GM23338 (cell line): ENCODE measurements around the gene SVOPL. TPM values are rescaled to one million over a fixed set of nuclear protein-coding genes. Genes with fewer than 3 reads are reported as not detected.

Experiments
- ATAC-seq: fragments of 200-7000 bp; cut with Tn5 transposase; 3 replicates; pipeline ENCODE4 v1.9.1; 2020
- DNase-seq: peaks from one replicate; pipeline ENCODE4 v3.0.0-alpha.2; 2015; ENCODE audit warnings: low spot score
- H2AFZ ChIP-seq: fragments of 200-600 bp; sonication (generic); 2 replicates; pipeline ENCODE4 v1.8.0; 2016; ENCODE audit warnings: antibody characterized with exemption, mild to moderate bottlenecking, moderate library complexity
- H3F3A ChIP-seq: fragments of 200-600 bp; sonication (generic); replicated peaks from 2 replicates; pipeline ENCODE4 v1.8.0; 2017; ENCODE audit warnings: antibody characterized with exemption, mixed run types, low read depth
- H3K27ac ChIP-seq: fragments of 200-600 bp; sonication (generic); 2 replicates; pipeline ENCODE4 v1.6.1; 2016; ENCODE audit warnings: low read depth
- H3K27me3 ChIP-seq: fragments of 200-600 bp; sonication (generic); 2 replicates; pipeline ENCODE4 v1.8.0; 2016; ENCODE audit warnings: mild to moderate bottlenecking, mixed run types, moderate library complexity; ENCODE audit not compliant: insufficient read depth
- H3K36me3 ChIP-seq: fragments of 200-600 bp; sonication (generic); 2 replicates; pipeline ENCODE4 v1.8.0; 2016; ENCODE audit warnings: mild to moderate bottlenecking; ENCODE audit not compliant: insufficient read depth
- H3K4me1 ChIP-seq: fragments of 200-600 bp; sonication (generic); 2 replicates; pipeline ENCODE4 v1.8.0; 2016; ENCODE audit warnings: mild to moderate bottlenecking, moderate library complexity; ENCODE audit not compliant: insufficient read depth
- H3K4me2 ChIP-seq: fragments of 200-600 bp; sonication (generic); 2 replicates; pipeline ENCODE4 v1.7.1; 2017; ENCODE audit warnings: mixed run types
- H3K4me3 ChIP-seq: fragments of 200-600 bp; sonication (generic); 2 replicates; pipeline ENCODE4 v1.6.1; 2016; ENCODE audit warnings: mixed run types
- H3K79me2 ChIP-seq: fragments of 200-600 bp; sonication (generic); replicated peaks from 2 replicates; pipeline ENCODE4 v1.8.0; 2017; ENCODE audit warnings: mild to moderate bottlenecking; ENCODE audit not compliant: insufficient read depth
- H3K9me2 ChIP-seq: fragments of 200-600 bp; sonication (generic); 2 replicates; pipeline ENCODE4 v1.8.0; 2017; ENCODE audit not compliant: insufficient read depth
- H4K20me1 ChIP-seq: fragments of 200-600 bp; sonication (generic); replicated peaks from 2 replicates; pipeline ENCODE4 v1.8.0; 2017; ENCODE audit warnings: mild to moderate bottlenecking; ENCODE audit not compliant: insufficient read depth
- H3K27ac Mint-ChIP-seq: 2 replicates; pipeline ENCODE4 v1.8.0; 2020; ENCODE audit warnings: inconsistent platforms, mild to moderate bottlenecking, moderate library complexity, mixed read lengths
- H3K27me3 Mint-ChIP-seq: 3 replicates; pipeline ENCODE4 v1.8.0; 2022; ENCODE audit warnings: low read depth, mild to moderate bottlenecking, moderate library complexity, mixed read lengths, inconsistent platforms; ENCODE audit not compliant: insufficient read depth, poor library complexity
- H3K36me3 Mint-ChIP-seq: 3 replicates; pipeline ENCODE4 v1.8.0; 2021; ENCODE audit warnings: low read depth, mild to moderate bottlenecking, inconsistent platforms, moderate library complexity, mixed read lengths
- H3K4me1 Mint-ChIP-seq: 3 replicates; pipeline ENCODE4 v1.8.0; 2020; ENCODE audit warnings: mild to moderate bottlenecking, inconsistent platforms, mixed read lengths
- H3K4me3 Mint-ChIP-seq: 3 replicates; pipeline ENCODE4 v1.8.0; 2021; ENCODE audit warnings: moderate library complexity, mild to moderate bottlenecking, inconsistent platforms, mixed read lengths
- H3K9me3 Mint-ChIP-seq: 3 replicates; pipeline ENCODE4 v1.8.0; 2020; ENCODE audit warnings: moderate library complexity, mild to moderate bottlenecking, inconsistent platforms, mixed read lengths
- EZH2 ChIP-seq: fragments of 200-600 bp; sonication (generic); IDR thresholded peaks from one replicate; pipeline ENCODE4 v1.8.0; 2017; ENCODE audit warnings: antibody characterized with exemption, mild to moderate bottlenecking, low read depth; ENCODE audit not compliant: unreplicated experiment
- JUNB ChIP-seq: IDR thresholded peaks from one replicate; pipeline ENCODE4 v1.6.1; 2016; ENCODE audit warnings: antibody characterized with exemption; ENCODE audit not compliant: unreplicated experiment
- NANOG ChIP-seq: IDR thresholded peaks from 2 replicates; pipeline ENCODE4 v1.6.1; 2016; ENCODE audit warnings: antibody characterized with exemption, borderline replicate concordance
- POLR2AphosphoS5 ChIP-seq: IDR thresholded peaks from 2 replicates; pipeline ENCODE4 v1.6.1; 2016; ENCODE audit warnings: antibody characterized with exemption, low read depth
- STAT1 ChIP-seq: IDR thresholded peaks from one replicate; pipeline ENCODE4 v1.6.1; 2016; ENCODE audit warnings: antibody characterized with exemption; ENCODE audit not compliant: unreplicated experiment
- ZNF114 ChIP-seq: fragments of 250-450 bp; sonication (Bioruptor Pico); IDR thresholded peaks from 2 replicates; pipeline ENCODE4 v1.5.0; 2020; ENCODE audit warnings: mild to moderate bottlenecking, moderate library complexity
- ZNF331 ChIP-seq: fragments of 250-450 bp; sonication (Bioruptor Pico); IDR thresholded peaks from 2 replicates; pipeline ENCODE4 v1.5.0; 2020; ENCODE audit warnings: low read depth, mild to moderate bottlenecking, moderate library complexity
- polyA plus RNA-seq: library from polyadenylated mRNA; unstranded; fragments of >200 nt; fragmentation: Nextera tagmentation; extraction: Ambion mirVana; gene quantifications from 2 replicates; pipeline ENCODE4 v1.2.1, GENCODE V29; 2016
- total RNA-seq: library from RNA; depleted of rRNA; stranded (reverse); fragments of >200 nt; shearing (Covaris generic); gene quantifications from 2 replicates; pipeline ENCODE4 v1.2.3, GENCODE V29; 2014
- TF ChIP-seq, protein P1 (sequence below): IDR thresholded peaks from one replicate; pipeline ENCODE4 v1.6.1; 2018; ENCODE audit warnings: antibody characterized with exemption; ENCODE audit not compliant: unreplicated experiment
- TF ChIP-seq, protein P2 (sequence below): IDR thresholded peaks from 2 replicates; pipeline ENCODE4 v1.6.1; 2016; ENCODE audit warnings: antibody characterized with exemption
- TF ChIP-seq, protein P3 (sequence below): fragments of 250-450 bp; sonication (Bioruptor Pico); IDR thresholded peaks from 2 replicates; pipeline ENCODE4 v1.5.0; 2020; ENCODE audit warnings: mild to moderate bottlenecking, moderate library complexity

Gene SVOPL
- total and polyA plus RNA-seq, 2 experiments from 2014 or later = 1.4 to 2.1 TPM

DNA sequence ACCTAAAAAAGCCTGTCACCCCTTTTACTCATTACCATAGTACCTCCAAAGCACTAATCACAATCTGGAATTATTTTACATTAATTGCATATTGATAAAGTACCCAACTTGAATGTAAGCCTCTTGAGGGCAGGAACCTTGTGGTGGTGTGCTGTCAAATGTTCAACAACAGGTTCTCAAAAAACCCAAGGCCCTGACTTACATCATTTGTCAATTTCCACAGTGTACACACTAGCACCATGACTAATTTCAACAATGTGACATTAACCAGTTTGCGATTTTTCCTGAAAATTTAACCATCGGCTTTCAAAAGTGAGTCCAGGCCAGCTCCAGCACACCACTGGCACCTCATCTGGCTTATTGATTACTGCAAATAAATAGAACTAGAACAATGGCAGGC lies 87.5 kb downstream of the SVOPL start:
- Histone ChIP-seq H3K27ac (no peak overlapping the region), H3K4me2 (no peak overlapping the region), H4K20me1 (no peaks in the 10 kb centered on the region), H2AFZ (no peak overlapping the region), H3K4me1 (no peaks in the 10 kb centered on the region), H3K36me3 (no peaks in the 10 kb centered on the region), H3K9me2 (no peaks in the 10 kb centered on the region), H3K79me2 (no peaks in the 10 kb centered on the region), H3K4me3 (no peak overlapping the region), H3K27me3 (no peaks in the 10 kb centered on the region), H3F3A (no peaks in the 10 kb centered on the region)
- Mint-ChIP-seq H3K4me1 (peaks cover 6% of the 10 kb centered on the region; the same call in 2 of the 3 replicates), H3K4me3 (no peak overlapping the region), H3K9me3 (no peaks in the 10 kb centered on the region), H3K36me3 (no peaks in the 10 kb centered on the region), H3K27me3 (peaks cover 4% of the 10 kb centered on the region), H3K27ac (no peak overlapping the region)
- TF ChIP-seq, protein P1, sequence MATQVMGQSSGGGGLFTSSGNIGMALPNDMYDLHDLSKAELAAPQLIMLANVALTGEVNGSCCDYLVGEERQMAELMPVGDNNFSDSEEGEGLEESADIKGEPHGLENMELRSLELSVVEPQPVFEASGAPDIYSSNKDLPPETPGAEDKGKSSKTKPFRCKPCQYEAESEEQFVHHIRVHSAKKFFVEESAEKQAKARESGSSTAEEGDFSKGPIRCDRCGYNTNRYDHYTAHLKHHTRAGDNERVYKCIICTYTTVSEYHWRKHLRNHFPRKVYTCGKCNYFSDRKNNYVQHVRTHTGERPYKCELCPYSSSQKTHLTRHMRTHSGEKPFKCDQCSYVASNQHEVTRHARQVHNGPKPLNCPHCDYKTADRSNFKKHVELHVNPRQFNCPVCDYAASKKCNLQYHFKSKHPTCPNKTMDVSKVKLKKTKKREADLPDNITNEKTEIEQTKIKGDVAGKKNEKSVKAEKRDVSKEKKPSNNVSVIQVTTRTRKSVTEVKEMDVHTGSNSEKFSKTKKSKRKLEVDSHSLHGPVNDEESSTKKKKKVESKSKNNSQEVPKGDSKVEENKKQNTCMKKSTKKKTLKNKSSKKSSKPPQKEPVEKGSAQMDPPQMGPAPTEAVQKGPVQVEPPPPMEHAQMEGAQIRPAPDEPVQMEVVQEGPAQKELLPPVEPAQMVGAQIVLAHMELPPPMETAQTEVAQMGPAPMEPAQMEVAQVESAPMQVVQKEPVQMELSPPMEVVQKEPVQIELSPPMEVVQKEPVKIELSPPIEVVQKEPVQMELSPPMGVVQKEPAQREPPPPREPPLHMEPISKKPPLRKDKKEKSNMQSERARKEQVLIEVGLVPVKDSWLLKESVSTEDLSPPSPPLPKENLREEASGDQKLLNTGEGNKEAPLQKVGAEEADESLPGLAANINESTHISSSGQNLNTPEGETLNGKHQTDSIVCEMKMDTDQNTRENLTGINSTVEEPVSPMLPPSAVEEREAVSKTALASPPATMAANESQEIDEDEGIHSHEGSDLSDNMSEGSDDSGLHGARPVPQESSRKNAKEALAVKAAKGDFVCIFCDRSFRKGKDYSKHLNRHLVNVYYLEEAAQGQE = no peak
- TF ChIP-seq POLR2AphosphoS5 = no peak
- TF ChIP-seq JUNB = no peak
- no peak for TF ChIP-seq ZNF331
- no peak for TF ChIP-seq EZH2
- no peak for TF ChIP-seq STAT1
- TF ChIP-seq, protein P2, sequence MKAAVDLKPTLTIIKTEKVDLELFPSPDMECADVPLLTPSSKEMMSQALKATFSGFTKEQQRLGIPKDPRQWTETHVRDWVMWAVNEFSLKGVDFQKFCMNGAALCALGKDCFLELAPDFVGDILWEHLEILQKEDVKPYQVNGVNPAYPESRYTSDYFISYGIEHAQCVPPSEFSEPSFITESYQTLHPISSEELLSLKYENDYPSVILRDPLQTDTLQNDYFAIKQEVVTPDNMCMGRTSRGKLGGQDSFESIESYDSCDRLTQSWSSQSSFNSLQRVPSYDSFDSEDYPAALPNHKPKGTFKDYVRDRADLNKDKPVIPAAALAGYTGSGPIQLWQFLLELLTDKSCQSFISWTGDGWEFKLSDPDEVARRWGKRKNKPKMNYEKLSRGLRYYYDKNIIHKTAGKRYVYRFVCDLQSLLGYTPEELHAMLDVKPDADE = no peak
- TF ChIP-seq NANOG = no peak
- no peak for ATAC-seq
- no peak for DNase-seq

DNA sequence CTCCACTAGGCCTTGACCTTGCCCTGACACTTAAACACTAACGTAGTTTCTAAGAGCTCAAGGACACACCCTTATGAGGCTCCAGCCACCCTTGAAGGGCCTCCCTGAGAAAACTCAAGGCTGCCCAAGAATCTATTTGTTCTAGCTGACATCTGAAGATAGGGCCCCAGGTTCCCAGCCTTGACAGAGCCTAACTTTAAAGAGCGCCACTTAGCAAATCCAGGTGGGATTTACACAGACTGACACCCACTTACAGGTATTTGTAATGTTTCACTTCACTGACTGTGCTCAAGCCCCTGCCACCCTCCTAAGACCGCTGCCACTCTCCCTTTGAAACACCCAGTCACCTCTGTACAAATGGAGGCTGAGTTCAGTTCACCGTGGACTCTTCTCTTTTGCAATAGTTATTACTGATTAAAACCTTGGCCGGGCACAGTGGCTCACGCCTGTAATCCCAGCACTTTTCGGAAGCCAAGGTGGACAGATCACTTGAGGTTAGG lies 90.4 kb downstream of the SVOPL start:
- H3K27ac Mint-ChIP-seq = no peak overlapping the region; the same call in 1 of the 2 replicates
- DNase-seq = peak; percentile 32
- no peaks in the 10 kb centered on the region for H3K9me2 ChIP-seq
- H3F3A ChIP-seq = no peaks in the 10 kb centered on the region
- no peaks in the 10 kb centered on the region for H4K20me1 ChIP-seq
- H3K4me2 ChIP-seq = no peak overlapping the region
- no peaks in the 10 kb centered on the region for H3K27me3 ChIP-seq
- no peak overlapping the region for H3K4me3 Mint-ChIP-seq
- no peaks in the 10 kb centered on the region for H3K4me1 ChIP-seq
- no peak overlapping the region for H3K4me3 ChIP-seq
- H3K36me3 Mint-ChIP-seq = peaks cover 12% of the 10 kb centered on the region
- H2AFZ ChIP-seq = peak overlapping the region; percentile 57
- peaks cover 15% of the 10 kb centered on the region; the same call in 2 of the 3 replicates for H3K9me3 Mint-ChIP-seq
- ATAC-seq = peak; percentile 55
- peaks cover 6% of the 10 kb centered on the region; the same call in 2 of the 3 replicates for H3K4me1 Mint-ChIP-seq
- H3K27ac ChIP-seq = no peak overlapping the region
- H3K27me3 Mint-ChIP-seq = peaks cover 4% of the 10 kb centered on the region
- H3K79me2 ChIP-seq = no peaks in the 10 kb centered on the region
- H3K36me3 ChIP-seq = no peaks in the 10 kb centered on the region
- no peak for TF ChIP-seq ZNF331
- TF ChIP-seq, protein P3, sequence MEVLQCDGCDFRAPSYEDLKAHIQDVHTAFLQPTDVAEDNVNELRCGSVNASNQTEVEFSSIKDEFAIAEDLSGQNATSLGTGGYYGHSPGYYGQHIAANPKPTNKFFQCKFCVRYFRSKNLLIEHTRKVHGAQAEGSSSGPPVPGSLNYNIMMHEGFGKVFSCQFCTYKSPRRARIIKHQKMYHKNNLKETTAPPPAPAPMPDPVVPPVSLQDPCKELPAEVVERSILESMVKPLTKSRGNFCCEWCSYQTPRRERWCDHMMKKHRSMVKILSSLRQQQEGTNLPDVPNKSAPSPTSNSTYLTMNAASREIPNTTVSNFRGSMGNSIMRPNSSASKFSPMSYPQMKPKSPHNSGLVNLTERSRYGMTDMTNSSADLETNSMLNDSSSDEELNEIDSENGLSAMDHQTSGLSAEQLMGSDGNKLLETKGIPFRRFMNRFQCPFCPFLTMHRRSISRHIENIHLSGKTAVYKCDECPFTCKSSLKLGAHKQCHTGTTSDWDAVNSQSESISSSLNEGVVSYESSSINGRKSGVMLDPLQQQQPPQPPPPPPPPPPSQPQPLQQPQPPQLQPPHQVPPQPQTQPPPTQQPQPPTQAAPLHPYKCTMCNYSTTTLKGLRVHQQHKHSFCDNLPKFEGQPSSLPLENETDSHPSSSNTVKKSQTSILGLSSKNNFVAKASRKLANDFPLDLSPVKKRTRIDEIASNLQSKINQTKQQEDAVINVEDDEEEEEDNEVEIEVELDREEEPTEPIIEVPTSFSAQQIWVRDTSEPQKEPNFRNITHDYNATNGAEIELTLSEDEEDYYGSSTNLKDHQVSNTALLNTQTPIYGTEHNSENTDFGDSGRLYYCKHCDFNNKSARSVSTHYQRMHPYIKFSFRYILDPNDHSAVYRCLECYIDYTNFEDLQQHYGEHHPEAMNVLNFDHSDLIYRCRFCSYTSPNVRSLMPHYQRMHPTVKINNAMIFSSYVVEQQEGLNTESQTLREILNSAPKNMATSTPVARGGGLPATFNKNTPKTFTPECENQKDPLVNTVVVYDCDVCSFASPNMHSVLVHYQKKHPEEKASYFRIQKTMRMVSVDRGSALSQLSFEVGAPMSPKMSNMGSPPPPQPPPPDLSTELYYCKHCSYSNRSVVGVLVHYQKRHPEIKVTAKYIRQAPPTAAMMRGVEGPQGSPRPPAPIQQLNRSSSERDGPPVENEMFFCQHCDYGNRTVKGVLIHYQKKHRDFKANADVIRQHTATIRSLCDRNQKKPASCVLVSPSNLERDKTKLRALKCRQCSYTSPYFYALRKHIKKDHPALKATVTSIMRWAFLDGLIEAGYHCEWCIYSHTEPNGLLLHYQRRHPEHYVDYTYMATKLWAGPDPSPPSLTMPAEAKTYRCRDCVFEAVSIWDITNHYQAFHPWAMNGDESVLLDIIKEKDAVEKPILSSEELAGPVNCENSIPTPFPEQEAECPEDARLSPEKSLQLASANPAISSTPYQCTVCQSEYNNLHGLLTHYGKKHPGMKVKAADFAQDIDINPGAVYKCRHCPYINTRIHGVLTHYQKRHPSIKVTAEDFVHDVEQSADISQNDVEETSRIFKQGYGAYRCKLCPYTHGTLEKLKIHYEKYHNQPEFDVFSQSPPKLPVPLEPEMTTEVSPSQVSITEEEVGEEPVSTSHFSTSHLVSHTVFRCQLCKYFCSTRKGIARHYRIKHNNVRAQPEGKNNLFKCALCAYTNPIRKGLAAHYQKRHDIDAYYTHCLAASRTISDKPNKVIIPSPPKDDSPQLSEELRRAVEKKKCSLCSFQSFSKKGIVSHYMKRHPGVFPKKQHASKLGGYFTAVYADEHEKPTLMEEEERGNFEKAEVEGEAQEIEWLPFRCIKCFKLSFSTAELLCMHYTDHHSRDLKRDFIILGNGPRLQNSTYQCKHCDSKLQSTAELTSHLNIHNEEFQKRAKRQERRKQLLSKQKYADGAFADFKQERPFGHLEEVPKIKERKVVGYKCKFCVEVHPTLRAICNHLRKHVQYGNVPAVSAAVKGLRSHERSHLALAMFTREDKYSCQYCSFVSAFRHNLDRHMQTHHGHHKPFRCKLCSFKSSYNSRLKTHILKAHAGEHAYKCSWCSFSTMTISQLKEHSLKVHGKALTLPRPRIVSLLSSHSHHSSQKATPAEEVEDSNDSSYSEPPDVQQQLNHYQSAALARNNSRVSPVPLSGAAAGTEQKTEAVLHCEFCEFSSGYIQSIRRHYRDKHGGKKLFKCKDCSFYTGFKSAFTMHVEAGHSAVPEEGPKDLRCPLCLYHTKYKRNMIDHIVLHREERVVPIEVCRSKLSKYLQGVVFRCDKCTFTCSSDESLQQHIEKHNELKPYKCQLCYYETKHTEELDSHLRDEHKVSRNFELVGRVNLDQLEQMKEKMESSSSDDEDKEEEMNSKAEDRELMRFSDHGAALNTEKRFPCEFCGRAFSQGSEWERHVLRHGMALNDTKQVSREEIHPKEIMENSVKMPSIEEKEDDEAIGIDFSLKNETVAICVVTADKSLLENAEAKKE (CRISPR knock-in tag) = no peak
- TF ChIP-seq ZNF114 (CRISPR knock-in tag) = no peak
